Breast epithelium (tissue), 3 donors: Measurements from ENCODE around the gene NCBP2.

Source experiments
- POLR2A ChIP-seq: fragments of 450-650 bp; IDR thresholded peaks from one replicate; pipeline ENCODE4 v1.6.1; 2016; ENCODE audit warnings: antibody characterized with exemption, mild to moderate bottlenecking, moderate library complexity
- POLR2AphosphoS5 ChIP-seq, 3 donors: sonication (generic); formaldehyde crosslinking; IDR thresholded peaks; one replicate each; pipeline ENCODE4 v1.6.1; 2017; ENCODE audit warnings: antibody characterized with exemption in 3 of 3
- TF ChIP-seq, protein P1 (sequence below), 3 donors: fragments of 450-650 bp; IDR thresholded peaks; one replicate each; pipeline ENCODE4 v1.5.1; 2016 to 2017; ENCODE audit warnings: antibody characterized with exemption in 3 of 3, mild to moderate bottlenecking in 3 of 3, moderate library complexity in 3 of 3

DNA sequence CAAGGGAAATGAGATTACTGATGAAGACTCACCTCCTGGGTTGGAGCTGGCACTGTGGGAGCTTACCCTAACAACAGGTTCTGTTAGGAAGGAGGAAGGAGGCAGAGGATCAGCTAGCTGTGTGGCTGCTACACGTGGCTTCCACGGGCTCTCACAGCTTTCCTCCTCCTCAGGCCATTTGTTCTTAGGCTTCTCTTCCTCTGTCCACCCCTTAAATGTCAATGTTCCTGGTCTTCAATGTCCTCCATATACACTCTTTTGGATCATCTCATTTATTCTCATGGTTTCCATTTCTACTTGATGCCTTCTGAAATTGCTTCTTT lies 21.3 kb upstream of the NCBP2 start:
- TF ChIP-seq POLR2A, result no peak
- TF ChIP-seq, protein P1, sequence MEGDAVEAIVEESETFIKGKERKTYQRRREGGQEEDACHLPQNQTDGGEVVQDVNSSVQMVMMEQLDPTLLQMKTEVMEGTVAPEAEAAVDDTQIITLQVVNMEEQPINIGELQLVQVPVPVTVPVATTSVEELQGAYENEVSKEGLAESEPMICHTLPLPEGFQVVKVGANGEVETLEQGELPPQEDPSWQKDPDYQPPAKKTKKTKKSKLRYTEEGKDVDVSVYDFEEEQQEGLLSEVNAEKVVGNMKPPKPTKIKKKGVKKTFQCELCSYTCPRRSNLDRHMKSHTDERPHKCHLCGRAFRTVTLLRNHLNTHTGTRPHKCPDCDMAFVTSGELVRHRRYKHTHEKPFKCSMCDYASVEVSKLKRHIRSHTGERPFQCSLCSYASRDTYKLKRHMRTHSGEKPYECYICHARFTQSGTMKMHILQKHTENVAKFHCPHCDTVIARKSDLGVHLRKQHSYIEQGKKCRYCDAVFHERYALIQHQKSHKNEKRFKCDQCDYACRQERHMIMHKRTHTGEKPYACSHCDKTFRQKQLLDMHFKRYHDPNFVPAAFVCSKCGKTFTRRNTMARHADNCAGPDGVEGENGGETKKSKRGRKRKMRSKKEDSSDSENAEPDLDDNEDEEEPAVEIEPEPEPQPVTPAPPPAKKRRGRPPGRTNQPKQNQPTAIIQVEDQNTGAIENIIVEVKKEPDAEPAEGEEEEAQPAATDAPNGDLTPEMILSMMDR (IDR thresholded peaks at IDR 0.05), result no peak
- TF ChIP-seq POLR2AphosphoS5 (IDR thresholded peaks at IDR 0.05), result no peak
